SK-N-MC (cell line): ENCODE results near the gene NPTX1.

Experiments used
- EZH2 ChIP-seq: fragments of 200-600 bp; sonication (generic); IDR thresholded peaks from one replicate; pipeline ENCODE4 v1.6.1; 2017; ENCODE audit warnings: antibody characterized with exemption
- FOXP2 ChIP-seq: optimal IDR thresholded peaks from 2 replicates; pipeline ENCODE3; 2011; ENCODE audit warnings: mild to moderate bottlenecking, moderate library complexity; ENCODE audit not compliant: insufficient read depth; ENCODE audit errors: extremely low read length, control extremely low read depth
- POLR2AphosphoS5 ChIP-seq: IDR thresholded peaks from 2 replicates; pipeline ENCODE4 v1.6.1; 2012; ENCODE audit warnings: mild to moderate bottlenecking, low read depth, low read length, borderline replicate concordance

- no peak for TF ChIP-seq POLR2AphosphoS5
- no peak for TF ChIP-seq EZH2
- TF ChIP-seq FOXP2, result no peak
Observed at GRCh38 chr17:80504686-80505413, 28.4 kb upstream of the NPTX1 start.
